MM.1S (cell line): ENCODE data around the gene RUNDC3A.

ENCODE experiments used
- DNase-seq: peaks from one replicate; pipeline ENCODE4 v3.0.0-alpha.2; 2015
- H2AFZ ChIP-seq: fragments of 300-600 bp; sonication (generic); 2 replicates; pipeline ENCODE4 v1.6.0; 2016; ENCODE audit warnings: antibody characterized with exemption, low read length
- H3F3A ChIP-seq: fragments of 300-600 bp; sonication (generic); 2 replicates; pipeline ENCODE4 v1.6.1; 2016; ENCODE audit warnings: mild to moderate bottlenecking, antibody characterized with exemption, low read length, moderate library complexity, mixed read lengths; ENCODE audit not compliant: insufficient read depth
- H3K27ac ChIP-seq: fragments of 300-600 bp; sonication (generic); 2 replicates; pipeline ENCODE4 v1.5.1; 2016; ENCODE audit warnings: mild to moderate bottlenecking, low read length
- H3K27me3 ChIP-seq: fragments of 300-600 bp; sonication (generic); replicated peaks from 2 replicates; pipeline ENCODE4 v1.6.0; 2016; ENCODE audit warnings: low read length; ENCODE audit not compliant: insufficient read depth
- H3K36me3 ChIP-seq: fragments of 300-600 bp; sonication (generic); replicated peaks from 2 replicates; pipeline ENCODE4 v1.6.1; 2016; ENCODE audit warnings: mild to moderate bottlenecking, low read length, mixed read lengths; ENCODE audit not compliant: insufficient read depth
- H3K4me1 ChIP-seq: fragments of 300-600 bp; sonication (generic); 2 replicates; pipeline ENCODE4 v1.6.1; 2016; ENCODE audit warnings: low read length, mixed read lengths
- H3K4me2 ChIP-seq: fragments of 300-600 bp; sonication (generic); 2 replicates; pipeline ENCODE4 v1.6.0; 2016; ENCODE audit warnings: low read depth, low read length
- H3K4me3 ChIP-seq: fragments of 300-600 bp; sonication (generic); 2 replicates; pipeline ENCODE4 v1.5.1; 2016; ENCODE audit warnings: low read length, mixed read lengths
- H3K79me2 ChIP-seq: fragments of 300-600 bp; sonication (generic); 2 replicates; pipeline ENCODE4 v1.6.1; 2016; ENCODE audit warnings: mixed run types, low read length, mixed read lengths
- H3K9ac ChIP-seq: fragments of 300-600 bp; sonication (generic); 2 replicates; pipeline ENCODE4 v1.6.1; 2016; ENCODE audit warnings: low read length, mixed read lengths
- H3K9me2 ChIP-seq: fragments of 300-600 bp; sonication (generic); replicated peaks from 2 replicates; pipeline ENCODE4 v1.6.1; 2016; ENCODE audit warnings: mild to moderate bottlenecking, low read length, mixed read lengths; ENCODE audit not compliant: insufficient read depth
- H3K9me3 ChIP-seq: fragments of 300-600 bp; sonication (generic); replicated peaks from 2 replicates; pipeline ENCODE4 v1.6.1; 2016; ENCODE audit warnings: mild to moderate bottlenecking, low read length, mixed read lengths; ENCODE audit not compliant: insufficient read depth
- H4K20me1 ChIP-seq: fragments of 300-600 bp; sonication (generic); 2 replicates; pipeline ENCODE4 v1.6.1; 2016; ENCODE audit warnings: mild to moderate bottlenecking, low read length, moderate library complexity, mixed read lengths; ENCODE audit not compliant: insufficient read depth
- EZH2 ChIP-seq: fragments of 300-600 bp; sonication (generic); optimal IDR thresholded peaks from 2 replicates; pipeline ENCODE3; 2017; ENCODE audit warnings: low read depth, mild to moderate bottlenecking, antibody characterized with exemption, low read length, mixed read lengths
- EZH2phosphoT487 ChIP-seq: fragments of 300-600 bp; sonication (generic); IDR thresholded peaks from 2 replicates; pipeline ENCODE4 v1.6.1; 2018; ENCODE audit warnings: antibody characterized with exemption, low read length
- TF ChIP-seq, protein P1 (sequence below): fragments of 300-600 bp; sonication (generic); IDR thresholded peaks from 2 replicates; pipeline ENCODE4 v1.5.1; 2016; ENCODE audit warnings: antibody characterized with exemption, low read length, mixed read lengths

Gene RUNDC3A

DNA sequence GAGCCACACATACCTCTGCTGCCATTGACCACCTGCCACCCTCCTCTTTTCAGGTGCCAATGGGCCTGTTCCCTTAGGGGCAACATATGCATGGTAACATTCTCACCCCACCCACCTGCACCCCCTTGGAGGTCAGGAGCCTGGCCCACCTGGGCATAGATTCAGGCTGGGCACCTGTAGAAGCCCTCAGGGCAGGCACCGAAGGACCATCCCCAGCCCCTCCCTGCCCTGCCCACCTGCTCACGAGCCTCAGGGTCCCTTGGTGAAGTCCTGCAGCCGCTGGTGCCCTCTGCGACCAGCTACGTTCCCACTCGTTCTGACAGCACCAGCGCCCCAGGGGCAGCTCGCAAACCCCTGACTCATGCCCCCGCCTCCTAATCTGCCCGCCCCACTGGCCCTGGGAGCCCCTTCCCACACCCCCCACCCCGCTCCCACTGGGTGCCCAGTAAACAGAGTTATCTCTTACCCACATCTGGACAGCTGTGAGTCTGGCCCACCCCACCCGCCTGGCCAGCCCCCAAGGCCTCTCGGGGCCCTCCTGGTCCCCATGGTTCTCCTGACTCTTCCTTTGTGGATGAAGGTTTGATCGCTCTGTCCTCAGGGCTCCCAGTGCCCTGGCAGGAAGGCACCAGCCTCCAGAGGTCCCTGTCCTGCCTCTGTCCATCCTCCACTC lies 40.4 kb upstream of the RUNDC3A start, which contains the start of gene SLC4A1:
Gene SLC4A1, minus strand, starts transcription at position 318 of the 673 bp plus-strand sequence. CDS start 5,269 bp downstream, outside the sequence.
- Histone ChIP-seq H3F3A (no peaks in the 10 kb centered on the region), H3K4me3 (no peak within 1 kb of the TSS), H3K4me1 (no peaks in the 10 kb centered on the region), H3K27ac (no peak within 1 kb of the TSS), H3K27me3 (no peaks in the 10 kb centered on the region), H3K9me2 (no peaks in the 10 kb centered on the region), H3K9ac (no peak within 1 kb of the TSS), H2AFZ (no peak within 1 kb of the TSS), H3K9me3 (no peaks in the 10 kb centered on the region), H3K4me2 (no peak within 1 kb of the TSS), H3K36me3 (no peaks in the 10 kb centered on the region), H4K20me1 (no peaks in the 10 kb centered on the region), H3K79me2 (no peaks in the 10 kb centered on the region)
- TF ChIP-seq, protein P1, sequence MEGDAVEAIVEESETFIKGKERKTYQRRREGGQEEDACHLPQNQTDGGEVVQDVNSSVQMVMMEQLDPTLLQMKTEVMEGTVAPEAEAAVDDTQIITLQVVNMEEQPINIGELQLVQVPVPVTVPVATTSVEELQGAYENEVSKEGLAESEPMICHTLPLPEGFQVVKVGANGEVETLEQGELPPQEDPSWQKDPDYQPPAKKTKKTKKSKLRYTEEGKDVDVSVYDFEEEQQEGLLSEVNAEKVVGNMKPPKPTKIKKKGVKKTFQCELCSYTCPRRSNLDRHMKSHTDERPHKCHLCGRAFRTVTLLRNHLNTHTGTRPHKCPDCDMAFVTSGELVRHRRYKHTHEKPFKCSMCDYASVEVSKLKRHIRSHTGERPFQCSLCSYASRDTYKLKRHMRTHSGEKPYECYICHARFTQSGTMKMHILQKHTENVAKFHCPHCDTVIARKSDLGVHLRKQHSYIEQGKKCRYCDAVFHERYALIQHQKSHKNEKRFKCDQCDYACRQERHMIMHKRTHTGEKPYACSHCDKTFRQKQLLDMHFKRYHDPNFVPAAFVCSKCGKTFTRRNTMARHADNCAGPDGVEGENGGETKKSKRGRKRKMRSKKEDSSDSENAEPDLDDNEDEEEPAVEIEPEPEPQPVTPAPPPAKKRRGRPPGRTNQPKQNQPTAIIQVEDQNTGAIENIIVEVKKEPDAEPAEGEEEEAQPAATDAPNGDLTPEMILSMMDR = no peak
- TF ChIP-seq EZH2phosphoT487 = no peak
- TF ChIP-seq EZH2 = no peak
- no peak for DNase-seq

GRCh38 chr17:44268709-44269534 lies 39.5 kb upstream of the RUNDC3A start:
- no peaks in the 10 kb centered on the region for H3K4me1 ChIP-seq
- no peak for DNase-seq

GRCh38 chr17:44269535-44270240 lies 38.7 kb upstream of the RUNDC3A start:
- no peaks in the 10 kb centered on the region for H3K36me3 ChIP-seq
- no peak overlapping the region for H3K4me2 ChIP-seq
- TF ChIP-seq, protein P1 = no peak
- TF ChIP-seq EZH2phosphoT487 (no peak), EZH2 (no peak)
- H4K20me1 ChIP-seq = no peaks in the 10 kb centered on the region
- no peak overlapping the region for H3K4me3 ChIP-seq
- DNase-seq = no peak
- H3K27me3 ChIP-seq = no peaks in the 10 kb centered on the region
- H3K4me1 ChIP-seq = no peaks in the 10 kb centered on the region
- no peaks in the 10 kb centered on the region for H3K79me2 ChIP-seq
- H3K9ac ChIP-seq = no peak overlapping the region
- H3K9me3 ChIP-seq = no peaks in the 10 kb centered on the region
- H3K9me2 ChIP-seq = no peaks in the 10 kb centered on the region
- no peak overlapping the region for H2AFZ ChIP-seq
- H3K27ac ChIP-seq = no peak overlapping the region
- H3F3A ChIP-seq = no peaks in the 10 kb centered on the region

More at GRCh38 chr17:44268709-44269534, 39.5 kb upstream of the RUNDC3A start:
- H3K27me3 ChIP-seq = no peaks in the 10 kb centered on the region
- no peak overlapping the region for H3K27ac ChIP-seq
- no peaks in the 10 kb centered on the region for H3K79me2 ChIP-seq
- no peaks in the 10 kb centered on the region for H3F3A ChIP-seq
- H3K9me3 ChIP-seq = no peaks in the 10 kb centered on the region
- no peak overlapping the region for H2AFZ ChIP-seq
- H4K20me1 ChIP-seq = no peaks in the 10 kb centered on the region
- H3K4me3 ChIP-seq = no peak overlapping the region
- no peaks in the 10 kb centered on the region for H3K9me2 ChIP-seq
- H3K36me3 ChIP-seq = no peaks in the 10 kb centered on the region
- TF ChIP-seq EZH2 (no peak), EZH2phosphoT487 (no peak)
- TF ChIP-seq, protein P1 = no peak
- H3K4me2 ChIP-seq = no peak overlapping the region
- H3K9ac ChIP-seq = no peak overlapping the region
